Vagina (tissue), 2 donors: Measurements from ENCODE around the gene LMBR1L. TPM values are rescaled to one million over a fixed set of nuclear protein-coding genes. Genes with fewer than 3 reads are reported as not detected.
A peak's percentile ranks its signal among the peaks of the same experiment; 100 is the strongest.

Experiments used
- DNase-seq, 2 donors: peaks; one replicate each; pipeline ENCODE4 v3.0.0-alpha.2; 2017; ENCODE audit errors: extremely low spot score in 2 of 2
- H3K27ac ChIP-seq: fragments of 200-600 bp; sonication (generic); one replicate; pipeline ENCODE4 v1.5.1; 2019
- H3K27me3 ChIP-seq: fragments of 200-600 bp; sonication (generic); one replicate; pipeline ENCODE4 v1.5.1; 2019
- H3K36me3 ChIP-seq, 2 donors: fragments of 200-600 bp; sonication (generic); one replicate each; pipeline ENCODE4 v1.5.1; 2017 to 2019
- H3K4me1 ChIP-seq: fragments of 200-600 bp; sonication (generic); one replicate; pipeline ENCODE4 v1.5.1; 2019
- H3K4me3 ChIP-seq, 2 donors: fragments of 200-600 bp; sonication (generic); 1 replicate in 1 of 2; 2 replicates in 1 of 2; pipeline ENCODE4 v1.5.1; 2016 to 2019
- H3K9me3 ChIP-seq: fragments of 200-600 bp; sonication (generic); one replicate; pipeline ENCODE4 v1.5.1; 2019
- CTCF ChIP-seq, 3 experiments: fragments of 450-650 bp in 2 of 3; fragments of 200-600 bp in 1 of 3; sonication (generic) in 1 of 3; IDR thresholded peaks; one replicate each; pipeline ENCODE4 v1.5.1; 2017 to 2019; ENCODE audit warnings: antibody characterized with exemption in 3 of 3, mild to moderate bottlenecking in 2 of 3, moderate library complexity in 2 of 3
- POLR2A ChIP-seq, 2 donors: fragments of 450-650 bp; IDR thresholded peaks; one replicate each; pipeline ENCODE4 v1.6.1; 2017; ENCODE audit warnings: antibody characterized with exemption in 2 of 2, mild to moderate bottlenecking in 2 of 2, moderate library complexity in 2 of 2
- POLR2AphosphoS5 ChIP-seq, 2 donors: sonication (generic); formaldehyde crosslinking; IDR thresholded peaks; one replicate each; pipeline ENCODE4 v1.9.0; 2017; ENCODE audit warnings: antibody characterized with exemption in 2 of 2, mild to moderate bottlenecking in 2 of 2, low read depth in 1 of 2; ENCODE audit not compliant: insufficient read depth in 1 of 2
- intact Hi-C: fragments of 100-400 bp; cut with DNase I; formaldehyde crosslinking; loops from one replicate; pipeline ENCODE4 v1.15.1; 2023
- total RNA-seq: library from RNA; depleted of rRNA; stranded (reverse); fragments of >200 nt; gene quantifications from one replicate; pipeline ENCODE4 v1.2.3, GENCODE V29; 2016

Gene LMBR1L
- total RNA-seq, 1 donor from 2014 or later = 53.3 TPM

GRCh38 chr12:49057888-49058287, 52.8 kb downstream of the LMBR1L start:
- no peak for DNase-seq
- intact Hi-C loops = no loop called here
- Histone ChIP-seq H3K36me3 (peaks cover 0 to 19% of the 10 kb centered on the region in 2 donors), H3K4me1 (peaks cover 60% of the 10 kb centered on the region), H3K27ac (peak overlapping the region; percentile 51), H3K27me3 (no peaks in the 10 kb centered on the region), H3K4me3 (peak overlapping the region; percentile 96 to 98), H3K9me3 (no peaks in the 10 kb centered on the region)
- TF ChIP-seq POLR2A (IDR thresholded peaks at IDR 0.05) (no peak), CTCF (IDR thresholded peaks at IDR 0.05) (no peak), POLR2AphosphoS5 (IDR thresholded peaks at IDR 0.05; ENCODE audit: insufficient read depth in 1 of 2, low read depth in 1 of 2) (no peak)

- H3K4me3 ChIP-seq = peak overlapping the region in 1 of 2 donors; percentile 98
- H3K36me3 ChIP-seq = peaks cover 0 to 36% of the 10 kb centered on the region in 2 donors
- H3K9me3 ChIP-seq = no peaks in the 10 kb centered on the region
- TF ChIP-seq CTCF (IDR thresholded peaks at IDR 0.05) (no peak), POLR2A (IDR thresholded peaks at IDR 0.05) (no peak), POLR2AphosphoS5 (IDR thresholded peaks at IDR 0.05; ENCODE audit: insufficient read depth in 1 of 2, low read depth in 1 of 2) (peak in 1 of 2 donors; percentile 78)
- no peak overlapping the region for H3K27ac ChIP-seq
- no peaks in the 10 kb centered on the region for H3K27me3 ChIP-seq
- no peak for DNase-seq
- peaks cover 53% of the 10 kb centered on the region for H3K4me1 ChIP-seq
- intact Hi-C loops = no loop called here
Observed at GRCh38 chr12:49055978-49056754, 54.5 kb downstream of the LMBR1L start.

GRCh38 chr12:49055092-49055491, 55.6 kb downstream of the LMBR1L start:
- Histone ChIP-seq H3K9me3 (no peaks in the 10 kb centered on the region), H3K4me3 (no peak overlapping the region), H3K36me3 (peaks cover 0 to 47% of the 10 kb centered on the region in 2 donors), H3K27ac (no peak overlapping the region), H3K4me1 (peaks cover 51% of the 10 kb centered on the region), H3K27me3 (no peaks in the 10 kb centered on the region)
- no peak for DNase-seq
- intact Hi-C loops = no loop called here
- TF ChIP-seq CTCF (IDR thresholded peaks at IDR 0.05) (no peak), POLR2AphosphoS5 (IDR thresholded peaks at IDR 0.05; ENCODE audit: insufficient read depth in 1 of 2, low read depth in 1 of 2) (no peak)

- H3K4me1 ChIP-seq = peaks cover 51% of the 10 kb centered on the region
- H3K27me3 ChIP-seq = no peaks in the 10 kb centered on the region
- no peak overlapping the region for H3K27ac ChIP-seq
- H3K36me3 ChIP-seq = peaks cover 0 to 53% of the 10 kb centered on the region in 2 donors
- no peaks in the 10 kb centered on the region for H3K9me3 ChIP-seq
- H3K4me3 ChIP-seq = no peak overlapping the region
- intact Hi-C loops = no loop called here
- no peak for DNase-seq
- TF ChIP-seq CTCF (IDR thresholded peaks at IDR 0.05) = no peak
- TF ChIP-seq POLR2A (IDR thresholded peaks at IDR 0.05) = no peak
- TF ChIP-seq POLR2AphosphoS5 (IDR thresholded peaks at IDR 0.05; ENCODE audit: insufficient read depth in 1 of 2, low read depth in 1 of 2) = no peak
Observed at GRCh38 chr12:49054524-49054923, 56.1 kb downstream of the LMBR1L start.

- intact Hi-C loops = no loop called here
- Histone ChIP-seq H3K9me3 (no peaks in the 10 kb centered on the region), H3K27me3 (no peaks in the 10 kb centered on the region), H3K27ac (no peak overlapping the region), H3K36me3 (peaks cover 0 to 57% of the 10 kb centered on the region in 2 donors), H3K4me3 (no peak overlapping the region), H3K4me1 (peaks cover 47% of the 10 kb centered on the region)
- no peak for DNase-seq
- TF ChIP-seq POLR2AphosphoS5 (IDR thresholded peaks at IDR 0.05; ENCODE audit: insufficient read depth in 1 of 2, low read depth in 1 of 2) = no peak
- TF ChIP-seq CTCF (IDR thresholded peaks at IDR 0.05) = no peak
- no peak for TF ChIP-seq POLR2A (IDR thresholded peaks at IDR 0.05)
Observed at GRCh38 chr12:49054096-49054495, 56.6 kb downstream of the LMBR1L start.
